ENCODE data around the gene HERPUD2. TPM values are rescaled to one million over a fixed set of nuclear protein-coding genes. Genes with fewer than 3 reads are reported as not detected.

HERPUD2 gene
- total RNA-seq, 1 donor from 2014 or later = 36.1 TPM

- no peaks in the 10 kb centered on the region for H3K27me3 ChIP-seq (ENCODE audit: control insufficient read depth, insufficient read depth, low read length)
- FAIRE-seq (no peak), DNase-seq (ENCODE audit: low read depth) (no peak)
- TF ChIP-seq CTCF (IDR thresholded peaks at IDR 0.05; ENCODE audit: insufficient read depth, low read length, severe bottlenecking) = no peak
- H3K4me3 ChIP-seq (ENCODE audit: low read depth, low read length) = no peak overlapping the region
- H3K36me3 ChIP-seq (ENCODE audit: control insufficient read depth, insufficient read depth, low read length) = no peaks in the 10 kb centered on the region
Measured at GRCh38 chr7:35725280-35725680, 30.3 kb upstream of the HERPUD2 start.

- H3K27me3 ChIP-seq (ENCODE audit: control insufficient read depth, insufficient read depth, low read length) = no peaks in the 10 kb centered on the region
- DNase-seq (ENCODE audit: low read depth) = peak; percentile 78
- no peak for FAIRE-seq
- no peak overlapping the region for H3K4me3 ChIP-seq (ENCODE audit: low read depth, low read length)
- TF ChIP-seq CTCF (IDR thresholded peaks at IDR 0.05; ENCODE audit: insufficient read depth, low read length, severe bottlenecking) = no peak
- H3K36me3 ChIP-seq (ENCODE audit: control insufficient read depth, insufficient read depth, low read length) = no peaks in the 10 kb centered on the region
Measured at GRCh38 chr7:35723011-35723410, 28.1 kb upstream of the HERPUD2 start.

- TF ChIP-seq CTCF (IDR thresholded peaks at IDR 0.05; ENCODE audit: insufficient read depth, low read length, severe bottlenecking) = no peak
Measured at GRCh38 chr7:35722054-35722849, 27.3 kb upstream of the HERPUD2 start.

GRCh38 chr7:35721288-35721687 lies 26.4 kb upstream of the HERPUD2 start:
- DNase-seq (ENCODE audit: low read depth) = no peak
- no peaks in the 10 kb centered on the region for H3K27me3 ChIP-seq (ENCODE audit: control insufficient read depth, insufficient read depth, low read length)
- TF ChIP-seq CTCF (IDR thresholded peaks at IDR 0.05; ENCODE audit: insufficient read depth, low read length, severe bottlenecking) = no peak
- H3K36me3 ChIP-seq (ENCODE audit: control insufficient read depth, insufficient read depth, low read length) = no peaks in the 10 kb centered on the region
- no peak for FAIRE-seq
- H3K4me3 ChIP-seq (ENCODE audit: low read depth, low read length) = no peak overlapping the region

More at GRCh38 chr7:35722054-35722849, 27.3 kb upstream of the HERPUD2 start:
- FAIRE-seq (no peak), DNase-seq (ENCODE audit: low read depth) (no peak)
- Histone ChIP-seq H3K4me3 (ENCODE audit: low read depth, low read length) (no peak overlapping the region), H3K27me3 (ENCODE audit: control insufficient read depth, insufficient read depth, low read length) (no peaks in the 10 kb centered on the region), H3K36me3 (ENCODE audit: control insufficient read depth, insufficient read depth, low read length) (no peaks in the 10 kb centered on the region)

GRCh38 chr7:35720849-35721248 lies 25.9 kb upstream of the HERPUD2 start:
- DNase-seq (ENCODE audit: low read depth) = no peak

More at GRCh38 chr7:35720849-35721248, 25.9 kb upstream of the HERPUD2 start:
- Histone ChIP-seq H3K27me3 (ENCODE audit: control insufficient read depth, insufficient read depth, low read length) (no peaks in the 10 kb centered on the region), H3K36me3 (ENCODE audit: control insufficient read depth, insufficient read depth, low read length) (no peaks in the 10 kb centered on the region), H3K4me3 (ENCODE audit: low read depth, low read length) (no peak overlapping the region)
- FAIRE-seq = no peak
- no peak for TF ChIP-seq CTCF (IDR thresholded peaks at IDR 0.05; ENCODE audit: insufficient read depth, low read length, severe bottlenecking)

All from bronchial epithelial cell (primary cell).